Cardiac muscle cell (in vitro differentiated cells and primary cell): ENCODE measurements around the gene DOK7. TPM values are rescaled to one million over a fixed set of nuclear protein-coding genes. Genes with fewer than 3 reads are reported as not detected.

Source experiments
- DNase-seq, 2 donors: peaks; one replicate each; pipeline versions ENCODE4 v3.0.0 to v3.0.0-alpha.2; 2010 to 2017; ENCODE audit warnings: low read depth in 1 of 2, low spot score in 1 of 2
- H3K27ac ChIP-seq: fragments of 200-600 bp; sonication (generic); 2 replicates; pipeline ENCODE4 v1.5.1; 2016
- H3K27me3 ChIP-seq: fragments of 200-600 bp; sonication (generic); 2 replicates; pipeline ENCODE4 v1.6.0; 2016; ENCODE audit warnings: control low read depth
- H3K36me3 ChIP-seq: fragments of 200-600 bp; sonication (generic); 2 replicates; pipeline ENCODE4 v1.5.1; 2016; ENCODE audit warnings: control low read depth
- H3K4me1 ChIP-seq: fragments of 200-600 bp; sonication (generic); 2 replicates; pipeline ENCODE4 v1.8.1; 2017; ENCODE audit warnings: low read depth, mild to moderate bottlenecking, mixed run types
- H3K4me3 ChIP-seq: fragments of 200-600 bp; sonication (generic); 2 replicates; pipeline ENCODE4 v1.5.1; 2016; ENCODE audit warnings: mild to moderate bottlenecking
- H3K9me3 ChIP-seq: fragments of 200-600 bp; sonication (generic); 2 replicates; pipeline ENCODE4 v1.5.1; 2017; ENCODE audit warnings: low read depth, mild to moderate bottlenecking, control low read depth
- polyA plus RNA-seq: library from polyadenylated mRNA; unstranded; fragments of >200 nt; fragmentation: Nextera tagmentation; extraction: Ambion mirVana; gene quantifications from 2 replicates; pipeline ENCODE4 v1.2.1, GENCODE V29; 2016
- total RNA-seq: library from RNA; depleted of rRNA; stranded (reverse); fragments of >200 nt; gene quantifications from 2 replicates; pipeline ENCODE4 v1.2.3, GENCODE V29; 2016
- TF ChIP-seq, protein P1 (sequence below): IDR thresholded peaks from 2 replicates; pipeline ENCODE4 v1.5.1; 2012; ENCODE audit warnings: low read depth, mild to moderate bottlenecking, low read length

The DOK7 gene
- total and polyA plus RNA-seq, 2 experiments from 2014 or later, result 14.4 to 18.0 TPM

DNA sequence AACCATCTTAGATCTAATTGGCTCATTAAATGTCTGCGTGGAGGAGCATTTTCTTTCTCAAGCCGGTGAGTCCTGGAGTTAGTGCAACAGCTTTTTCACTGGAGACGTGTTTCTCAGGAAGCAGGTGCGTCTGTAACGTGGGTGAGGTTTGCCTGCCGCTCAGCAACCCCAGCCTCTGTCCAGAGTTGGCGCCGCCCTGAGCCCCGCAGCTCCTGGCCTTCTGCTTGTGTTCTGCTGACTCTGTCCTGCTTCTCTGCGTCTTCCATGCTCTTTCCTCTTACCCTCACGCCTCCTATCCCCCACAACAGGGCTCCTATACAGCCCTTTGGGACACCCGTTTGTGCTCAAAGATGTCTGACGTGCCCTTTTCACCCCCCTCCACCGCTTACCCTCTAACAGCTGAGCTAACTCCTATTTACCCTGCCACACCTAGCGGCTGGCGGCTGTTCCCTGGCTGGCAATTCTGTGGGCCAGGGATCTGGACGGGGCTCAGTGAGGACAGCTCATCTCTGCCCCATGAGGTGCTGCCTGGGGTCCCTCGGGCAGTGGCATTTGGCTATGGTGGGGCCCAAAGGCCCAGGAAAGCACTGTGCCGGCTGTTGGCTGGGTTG, 18.8 kb downstream of the DOK7 start:
- Histone ChIP-seq H3K36me3 (no peaks in the 10 kb centered on the region), H3K4me1 (peaks cover 26% of the 10 kb centered on the region), H3K27me3 (no peaks in the 10 kb centered on the region), H3K9me3 (no peaks in the 10 kb centered on the region), H3K27ac (no peak overlapping the region), H3K4me3 (no peak overlapping the region)
- TF ChIP-seq, protein P1, sequence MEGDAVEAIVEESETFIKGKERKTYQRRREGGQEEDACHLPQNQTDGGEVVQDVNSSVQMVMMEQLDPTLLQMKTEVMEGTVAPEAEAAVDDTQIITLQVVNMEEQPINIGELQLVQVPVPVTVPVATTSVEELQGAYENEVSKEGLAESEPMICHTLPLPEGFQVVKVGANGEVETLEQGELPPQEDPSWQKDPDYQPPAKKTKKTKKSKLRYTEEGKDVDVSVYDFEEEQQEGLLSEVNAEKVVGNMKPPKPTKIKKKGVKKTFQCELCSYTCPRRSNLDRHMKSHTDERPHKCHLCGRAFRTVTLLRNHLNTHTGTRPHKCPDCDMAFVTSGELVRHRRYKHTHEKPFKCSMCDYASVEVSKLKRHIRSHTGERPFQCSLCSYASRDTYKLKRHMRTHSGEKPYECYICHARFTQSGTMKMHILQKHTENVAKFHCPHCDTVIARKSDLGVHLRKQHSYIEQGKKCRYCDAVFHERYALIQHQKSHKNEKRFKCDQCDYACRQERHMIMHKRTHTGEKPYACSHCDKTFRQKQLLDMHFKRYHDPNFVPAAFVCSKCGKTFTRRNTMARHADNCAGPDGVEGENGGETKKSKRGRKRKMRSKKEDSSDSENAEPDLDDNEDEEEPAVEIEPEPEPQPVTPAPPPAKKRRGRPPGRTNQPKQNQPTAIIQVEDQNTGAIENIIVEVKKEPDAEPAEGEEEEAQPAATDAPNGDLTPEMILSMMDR, result no peak
- DNase-seq, result no peak

DNA sequence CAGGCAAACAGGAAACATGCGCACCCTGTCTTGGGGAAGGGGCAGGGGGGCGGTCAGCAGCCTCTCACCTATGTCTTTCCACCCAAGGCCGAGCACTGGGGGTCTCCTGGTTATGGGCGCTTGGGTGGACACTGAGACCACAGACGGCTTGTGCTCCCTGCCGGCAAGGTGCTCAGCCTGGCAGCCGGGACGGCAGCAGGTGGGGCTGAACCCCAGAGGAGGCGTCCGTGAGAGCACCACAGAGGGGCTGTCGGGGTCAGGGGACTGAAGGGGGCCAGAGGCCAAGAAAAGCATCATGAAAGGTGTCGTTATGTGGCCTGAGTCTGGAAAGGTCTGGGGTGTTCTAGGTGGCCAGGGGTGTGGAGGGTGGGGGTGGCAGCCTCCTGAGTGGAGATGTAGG, 19.6 kb downstream of the DOK7 start:
- Histone ChIP-seq H3K27me3 (no peaks in the 10 kb centered on the region), H3K4me1 (peaks cover 29% of the 10 kb centered on the region), H3K27ac (no peak overlapping the region), H3K4me3 (no peak overlapping the region), H3K9me3 (no peaks in the 10 kb centered on the region), H3K36me3 (no peaks in the 10 kb centered on the region)
- no peak for DNase-seq
- TF ChIP-seq, protein P1, result no peak

DNA sequence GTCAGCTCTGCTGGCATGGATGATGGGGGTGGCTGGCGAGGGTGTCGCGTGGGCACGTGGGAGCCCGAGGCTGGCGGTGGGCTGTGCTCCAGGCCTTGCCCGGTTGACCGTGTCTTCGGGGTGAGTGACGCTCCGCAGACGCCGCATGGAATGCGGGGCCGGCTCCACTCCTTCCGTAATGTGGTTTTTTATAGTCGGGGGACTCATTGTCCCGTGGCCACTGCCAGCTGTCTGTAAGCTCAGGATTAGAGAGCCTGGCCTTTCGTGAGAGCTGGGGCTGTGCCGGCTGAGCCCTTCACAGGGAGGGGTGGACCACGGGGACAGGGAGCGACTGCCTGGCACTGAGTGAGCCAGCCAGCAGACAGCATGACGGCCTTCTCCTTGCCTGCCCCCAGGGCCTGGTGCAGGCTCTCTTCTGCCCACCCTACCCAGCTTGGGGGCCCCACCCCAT, 20.4 kb downstream of the DOK7 start:
- Histone ChIP-seq H3K4me1 (peaks cover 29% of the 10 kb centered on the region), H3K9me3 (no peaks in the 10 kb centered on the region), H3K36me3 (no peaks in the 10 kb centered on the region), H3K27me3 (no peaks in the 10 kb centered on the region), H3K27ac (peak overlapping the region; percentile 53), H3K4me3 (no peak overlapping the region)
- DNase-seq, result peak in 1 of 2 donors; percentile 51
- TF ChIP-seq, protein P1, result no peak

GRCh38 chr4:3484057-3484973, 21.2 kb downstream of the DOK7 start:
- Histone ChIP-seq H3K9me3 (no peaks in the 10 kb centered on the region), H3K27ac (peak overlapping the region; percentile 53), H3K27me3 (no peaks in the 10 kb centered on the region), H3K4me1 (peaks cover 29% of the 10 kb centered on the region), H3K36me3 (no peaks in the 10 kb centered on the region), H3K4me3 (no peak overlapping the region)
- no peak for DNase-seq
- TF ChIP-seq, protein P1, result no peak

DNA sequence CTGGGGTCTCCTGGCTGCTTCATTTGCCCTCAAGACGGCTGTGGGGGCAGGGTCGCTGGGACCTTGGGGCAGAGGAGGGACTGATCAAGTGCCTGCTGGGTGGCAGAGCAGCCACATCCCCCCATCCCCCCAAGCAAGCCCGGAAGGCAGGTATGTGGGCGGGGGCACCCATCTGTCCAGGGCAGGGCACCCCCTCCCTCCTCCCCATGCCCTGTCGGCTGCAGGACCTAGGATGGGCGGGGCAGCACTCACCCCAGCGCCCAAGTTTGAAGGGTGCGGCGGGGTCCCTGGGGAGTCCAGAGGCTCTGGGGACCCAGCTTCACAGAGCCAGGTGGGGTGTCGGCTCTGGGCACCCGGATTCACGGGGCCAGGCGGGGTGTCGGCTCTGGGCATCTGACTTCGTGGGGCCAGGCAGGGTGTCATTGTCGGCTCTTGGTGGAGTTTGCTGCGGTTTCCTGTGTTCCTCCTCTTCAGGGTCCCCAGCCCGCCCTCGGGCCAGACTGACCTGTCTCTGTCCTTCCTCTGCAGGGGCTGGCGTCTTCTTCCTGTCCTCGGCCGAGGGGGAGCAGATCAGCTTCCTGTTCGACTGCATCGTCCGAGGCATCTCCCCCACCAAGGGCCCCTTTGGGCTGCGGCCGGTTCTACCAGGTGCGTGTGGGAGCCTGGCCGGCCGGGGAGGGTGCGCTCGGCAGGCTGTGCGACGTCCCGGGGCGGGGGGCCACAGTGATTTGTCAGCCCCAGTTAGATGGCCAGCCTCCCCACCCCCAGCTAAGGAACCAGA, 22.1 kb downstream of the DOK7 start:
- Histone ChIP-seq H3K36me3 (no peaks in the 10 kb centered on the region), H3K4me1 (peaks cover 29% of the 10 kb centered on the region), H3K4me3 (no peak overlapping the region), H3K27me3 (no peaks in the 10 kb centered on the region), H3K27ac (no peak overlapping the region), H3K9me3 (no peaks in the 10 kb centered on the region)
- no peak for DNase-seq
- TF ChIP-seq, protein P1, result no peak
